ENCODE data around the gene ADORA1. TPM values are rescaled to one million over a fixed set of nuclear protein-coding genes. Genes with fewer than 3 reads are reported as not detected.

The ADORA1 gene
- total RNA-seq, 4 donors from 2014 or later = 1.4 to 4.3 (median 2.6) TPM

DNA sequence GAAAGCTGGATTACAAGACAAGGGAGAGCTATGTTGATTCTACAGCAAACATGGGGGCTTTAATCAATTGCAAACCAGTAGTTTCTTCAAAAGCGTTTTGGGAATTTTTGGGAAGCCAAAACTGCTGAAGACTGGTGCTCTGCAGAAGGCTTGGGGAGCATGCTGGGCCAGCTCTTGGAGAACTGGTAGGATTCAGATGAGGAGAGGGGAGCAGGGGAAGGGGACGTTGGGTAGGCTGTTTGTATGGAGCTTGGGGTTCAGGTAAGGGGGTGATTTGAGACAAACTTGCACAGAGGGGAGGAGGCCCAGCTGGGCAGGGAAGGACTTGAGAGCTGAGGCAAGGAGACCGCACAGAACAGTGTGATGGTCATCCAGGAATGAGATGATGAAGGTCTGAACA lies 39.1 kb upstream of the ADORA1 start:
- DNase-seq (ENCODE audit: low spot score) = no peak
- TF ChIP-seq, protein P1, sequence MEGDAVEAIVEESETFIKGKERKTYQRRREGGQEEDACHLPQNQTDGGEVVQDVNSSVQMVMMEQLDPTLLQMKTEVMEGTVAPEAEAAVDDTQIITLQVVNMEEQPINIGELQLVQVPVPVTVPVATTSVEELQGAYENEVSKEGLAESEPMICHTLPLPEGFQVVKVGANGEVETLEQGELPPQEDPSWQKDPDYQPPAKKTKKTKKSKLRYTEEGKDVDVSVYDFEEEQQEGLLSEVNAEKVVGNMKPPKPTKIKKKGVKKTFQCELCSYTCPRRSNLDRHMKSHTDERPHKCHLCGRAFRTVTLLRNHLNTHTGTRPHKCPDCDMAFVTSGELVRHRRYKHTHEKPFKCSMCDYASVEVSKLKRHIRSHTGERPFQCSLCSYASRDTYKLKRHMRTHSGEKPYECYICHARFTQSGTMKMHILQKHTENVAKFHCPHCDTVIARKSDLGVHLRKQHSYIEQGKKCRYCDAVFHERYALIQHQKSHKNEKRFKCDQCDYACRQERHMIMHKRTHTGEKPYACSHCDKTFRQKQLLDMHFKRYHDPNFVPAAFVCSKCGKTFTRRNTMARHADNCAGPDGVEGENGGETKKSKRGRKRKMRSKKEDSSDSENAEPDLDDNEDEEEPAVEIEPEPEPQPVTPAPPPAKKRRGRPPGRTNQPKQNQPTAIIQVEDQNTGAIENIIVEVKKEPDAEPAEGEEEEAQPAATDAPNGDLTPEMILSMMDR (IDR thresholded peaks at IDR 0.05) = no peak
- ATAC-seq (ENCODE audit: low FRiP score) = no peak

DNA sequence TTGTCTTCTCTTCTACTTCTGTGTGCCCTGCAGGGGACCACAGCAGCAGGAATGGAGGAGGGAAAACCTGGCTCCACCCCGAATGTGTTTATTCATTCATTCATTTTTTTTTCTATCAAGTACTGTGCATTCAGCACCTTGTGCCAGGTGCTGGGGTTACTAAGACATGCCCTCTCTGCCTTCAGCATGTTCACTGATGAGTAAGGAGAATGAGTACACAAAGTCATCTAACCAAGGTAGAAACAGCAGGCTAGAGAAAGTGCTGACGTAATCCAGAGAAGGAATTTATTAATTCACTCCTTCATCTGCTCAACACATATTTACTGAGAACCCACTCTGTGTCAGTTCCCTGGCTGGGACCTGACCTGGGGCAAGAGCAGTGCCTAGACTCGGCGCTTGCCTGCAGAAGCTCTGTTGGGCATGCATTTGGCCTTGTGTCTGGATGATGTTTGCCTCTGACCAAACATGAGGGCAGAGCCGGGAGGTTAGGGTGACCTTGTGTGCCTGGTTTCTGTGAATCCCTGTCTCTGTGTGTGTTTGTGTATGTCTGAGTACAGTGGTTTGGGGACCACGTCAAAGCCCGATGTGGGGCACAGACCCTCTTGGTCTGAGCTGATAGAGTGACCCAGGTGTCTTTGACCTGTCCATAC lies 38.4 kb upstream of the ADORA1 start:
- DNase-seq (ENCODE audit: low spot score) (no peak), ATAC-seq (ENCODE audit: low FRiP score) (no peak)
- TF ChIP-seq, protein P1 (IDR thresholded peaks at IDR 0.05) = no peak

DNA sequence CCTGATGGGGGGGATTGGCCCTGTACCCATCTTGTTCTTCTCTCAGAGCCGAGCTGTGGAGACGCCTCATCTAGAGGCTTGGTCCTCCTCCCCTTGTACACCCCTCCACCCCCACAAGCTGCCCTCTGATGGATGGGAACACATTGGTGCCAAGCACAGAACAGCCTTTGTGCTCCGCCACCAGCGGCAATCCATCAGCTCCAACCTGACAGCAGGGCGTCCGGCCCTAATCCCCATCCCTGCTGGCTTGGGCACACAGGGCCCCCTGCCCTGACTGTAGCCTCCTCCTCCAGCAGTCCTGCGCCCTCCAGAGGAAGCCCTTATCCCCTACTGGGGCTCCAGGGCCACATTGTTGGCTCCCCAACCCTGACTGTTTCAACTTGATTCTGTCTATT lies 37.9 kb upstream of the ADORA1 start:
- TF ChIP-seq, protein P1 (IDR thresholded peaks at IDR 0.05) = no peak
- no peak for DNase-seq (ENCODE audit: low spot score)

DNA sequence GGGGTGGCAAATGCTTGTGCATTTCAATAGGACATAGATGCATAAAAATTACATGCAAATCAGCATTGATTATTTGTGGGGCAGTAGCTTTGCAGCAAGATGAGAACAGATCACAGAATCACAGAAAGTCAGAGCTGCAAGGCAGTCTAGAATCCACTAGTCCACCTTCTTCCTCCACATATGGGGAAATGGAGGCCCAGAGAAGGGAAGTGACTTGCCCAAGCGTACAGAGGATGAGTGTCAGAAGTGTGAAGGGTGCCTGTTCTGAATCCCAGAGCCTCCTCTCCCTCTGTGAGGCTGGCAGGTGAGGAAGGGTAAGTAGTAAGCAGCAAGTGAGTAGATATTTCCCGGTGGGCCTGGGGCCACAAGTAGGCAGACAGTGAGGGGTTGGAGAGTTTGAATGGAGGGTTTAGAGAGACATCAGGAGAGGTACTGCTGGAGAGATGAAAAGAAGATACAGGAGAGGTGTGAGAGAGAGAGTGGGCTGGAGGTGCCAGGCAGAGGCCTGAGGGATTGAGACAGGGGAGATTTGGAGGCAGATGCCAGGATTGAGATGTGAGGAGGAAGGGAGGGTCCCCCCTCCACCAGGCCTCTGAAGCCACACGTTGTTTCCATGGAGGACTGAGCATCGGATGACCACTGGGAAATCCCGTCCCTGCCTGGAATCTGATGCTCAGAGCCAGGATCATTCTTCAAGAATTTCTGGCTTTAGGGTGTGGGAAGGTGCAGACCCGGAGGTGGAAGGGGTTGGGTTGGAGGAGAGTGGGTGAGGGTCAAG lies 36.9 kb upstream of the ADORA1 start:
- TF ChIP-seq, protein P1 (IDR thresholded peaks at IDR 0.05) = no peak
- DNase-seq (ENCODE audit: low spot score) = no peak
- ATAC-seq (ENCODE audit: low FRiP score) = no peak

More for the DNA sequence above, 37.9 kb upstream of the ADORA1 start:
- no peak for ATAC-seq (ENCODE audit: low FRiP score)

DNA sequence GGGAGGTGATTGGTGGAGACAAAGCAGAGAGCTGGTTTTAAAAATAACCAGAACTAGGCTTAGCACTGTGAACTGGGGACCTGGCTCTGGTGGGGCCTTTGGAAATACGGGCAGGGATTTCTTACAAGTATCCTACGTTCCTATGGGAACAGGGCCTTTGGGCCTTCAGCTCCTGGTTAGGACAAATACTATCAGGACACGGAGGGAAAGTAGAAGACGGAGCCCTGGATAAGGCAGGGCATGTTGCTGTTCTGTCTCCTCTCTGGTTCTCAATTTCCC lies 36.4 kb upstream of the ADORA1 start:
- ATAC-seq (ENCODE audit: low FRiP score) (no peak), DNase-seq (ENCODE audit: low spot score) (no peak)
- TF ChIP-seq, protein P1 (IDR thresholded peaks at IDR 0.05) = no peak

DNA sequence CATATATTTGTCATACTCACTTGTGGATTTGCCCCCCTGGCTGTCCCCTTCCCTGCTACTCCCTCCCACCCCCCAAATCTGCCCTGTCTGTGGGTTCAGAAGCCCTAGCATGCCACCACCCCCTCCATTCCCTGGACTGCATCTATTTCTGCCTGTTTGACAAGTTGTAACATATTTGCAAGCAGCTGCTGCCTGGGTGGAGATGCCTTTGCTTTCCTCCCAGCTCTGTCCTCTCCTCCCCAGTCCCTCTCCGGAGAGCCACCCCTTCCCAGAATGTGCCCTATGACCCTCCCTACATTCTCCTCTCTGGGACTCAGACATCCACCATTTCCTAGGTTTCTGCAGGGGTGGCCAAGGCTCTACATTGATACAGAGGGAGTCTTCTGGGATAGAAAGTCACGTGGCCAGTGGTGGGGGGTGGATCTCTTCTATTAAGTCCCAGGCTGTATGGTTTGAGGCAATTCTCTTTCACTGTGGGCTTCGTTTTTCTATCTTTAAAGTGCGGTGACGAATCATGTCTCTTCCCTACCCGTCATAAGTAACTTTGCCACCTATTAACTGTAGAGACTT lies 35.7 kb upstream of the ADORA1 start:
- no peak for ATAC-seq (ENCODE audit: low FRiP score)
- TF ChIP-seq, protein P1 (IDR thresholded peaks at IDR 0.05) = no peak
- DNase-seq (ENCODE audit: low spot score) = no peak

Measured in omental fat pad (tissue), 4 donors.